EH (cell line): Measurements from ENCODE around the gene ERCC5.

Source experiments
- DNase-seq: peaks from one replicate; pipeline ENCODE4 v3.0.0-alpha.2; 2015; ENCODE audit warnings: low read depth

Gene ERCC5

GRCh38 chr13:102845289-102845629 lies 573 bp upstream of the ERCC5 start:
- DNase-seq, result no peak

- peak; percentile 57 for DNase-seq
Measured at GRCh38 chr13:102846261-102847015, 606 bp downstream of the ERCC5 start.

GRCh38 chr13:102847272-102848234 lies 1.7 kb downstream of the ERCC5 start:
- peak; percentile 49 for DNase-seq

- no peak for DNase-seq
Measured at GRCh38 chr13:102848956-102849355, 3.1 kb downstream of the ERCC5 start.

GRCh38 chr13:102852556-102852955 lies 6.7 kb downstream of the ERCC5 start:
- DNase-seq, result no peak

GRCh38 chr13:102854675-102855074 lies 8.8 kb downstream of the ERCC5 start:
- DNase-seq, result no peak

- DNase-seq, result no peak
Measured at GRCh38 chr13:102856557-102856956, 10.7 kb downstream of the ERCC5 start.

- no peak for DNase-seq
Measured at GRCh38 chr13:102862624-102863210, 16.9 kb downstream of the ERCC5 start.

- no peak for DNase-seq
Measured at GRCh38 chr13:102863590-102863989, 17.8 kb downstream of the ERCC5 start.

- peak; percentile 8 for DNase-seq
Measured at GRCh38 chr13:102868366-102868936, 22.6 kb downstream of the ERCC5 start.

GRCh38 chr13:102869948-102870676 lies 24.3 kb downstream of the ERCC5 start:
- no peak for DNase-seq

- peak; percentile 73 for DNase-seq
Measured at GRCh38 chr13:102870677-102871415, 25.0 kb downstream of the ERCC5 start.

- no peak for DNase-seq
Measured at GRCh38 chr13:102872131-102872530, 26.3 kb downstream of the ERCC5 start.

- no peak for DNase-seq
Measured at GRCh38 chr13:102872531-102872930, 26.7 kb downstream of the ERCC5 start.

- DNase-seq, result no peak
Measured at GRCh38 chr13:102873653-102874052, 27.8 kb downstream of the ERCC5 start.

GRCh38 chr13:102875256-102875655 lies 29.4 kb downstream of the ERCC5 start:
- no peak for DNase-seq

GRCh38 chr13:102877303-102877702 lies 31.5 kb downstream of the ERCC5 start:
- DNase-seq, result peak; percentile 5

- peak; percentile 11 for DNase-seq
Measured at GRCh38 chr13:102878481-102878880, 32.6 kb downstream of the ERCC5 start.

GRCh38 chr13:102879793-102880499 lies 34.1 kb downstream of the ERCC5 start:
- DNase-seq, result no peak
